Heart right ventricle (tissue), 16 donors: ENCODE results near the gene GYS2. TPM values are rescaled to one million over a fixed set of nuclear protein-coding genes. Genes with fewer than 3 reads are reported as not detected.
A peak's percentile ranks its signal among the peaks of the same experiment; 100 is the strongest.

Source experiments
- ATAC-seq, 8 donors: fragments of 200-7000 bp; cut with Tn5 transposase; one replicate each; pipeline ENCODE4 v1.9.1; 2020; ENCODE audit warnings: mild to moderate bottlenecking in 8 of 8, moderate library complexity in 8 of 8, moderate number of reproducible peaks in 1 of 8
- DNase-seq, 2 donors: peaks; one replicate each; pipeline ENCODE4 v3.0.0-alpha.2; 2020
- H3K27ac ChIP-seq, 10 donors: fragments of 200-600 bp; sonication (generic) in 2 of 10; one replicate each; pipeline versions ENCODE4 v1.5.0 to v1.8.0; 2020 to 2022; ENCODE audit warnings: mild to moderate bottlenecking in 3 of 10
- H3K27me3 ChIP-seq, 7 donors: fragments of 200-600 bp; one replicate each; pipeline ENCODE4 v1.8.0; 2021 to 2022; ENCODE audit warnings: mild to moderate bottlenecking in 2 of 7
- H3K36me3 ChIP-seq, 9 donors: fragments of 200-600 bp; sonication (generic) in 1 of 9; one replicate each; pipeline versions ENCODE4 v1.5.0 to v1.8.0; 2020 to 2022; ENCODE audit warnings: mild to moderate bottlenecking in 2 of 9
- H3K4me1 ChIP-seq, 9 donors: fragments of 200-600 bp; sonication (generic) in 1 of 9; one replicate each; pipeline versions ENCODE4 v1.5.0 to v1.8.0; 2020 to 2022; ENCODE audit warnings: mild to moderate bottlenecking in 4 of 9
- H3K4me3 ChIP-seq, 10 donors: fragments of 200-600 bp; sonication (generic) in 2 of 10; one replicate each; pipeline versions ENCODE4 v1.5.0 to v1.8.0; 2020 to 2022; ENCODE audit warnings: mild to moderate bottlenecking in 7 of 10, moderate library complexity in 2 of 10
- H3K9me3 ChIP-seq, 11 donors: fragments of 200-600 bp in 10 of 11; sonication (generic) in 2 of 11; one replicate each; pipeline versions ENCODE4 v1.5.0 to v1.8.0; 2013 to 2022; ENCODE audit warnings: mild to moderate bottlenecking in 2 of 11, control low read depth in 1 of 11, moderate library complexity in 1 of 11
- WGBS, 2 donors: extraction: QIAGEN DNeasy Blood & Tissue Kit; methylation state at CpG; one replicate each; pipeline ENCODE4 v1.1.7; 2013; ENCODE audit warnings: inconsistent platforms in 1 of 2; 5-methylcytosine and 5-hydroxymethylcytosine counted together
- intact Hi-C, 10 donors: fragments of 100-400 bp; cut with DNase I; formaldehyde crosslinking; loops; one replicate each; pipeline versions ENCODE4 v1.11.1 to v1.14.2; 2022
- polyA plus RNA-seq, 2 donors: library from polyadenylated mRNA; stranded (reverse); fragments of 200-250 nt; gene quantifications; one replicate each; pipeline ENCODE4 v1.2.3, GENCODE V29; 2013
- total RNA-seq, 10 donors: library from RNA; stranded (reverse); fragmentation: NEBNext Ultra II Directional in 3 of 10; extraction: Animal tissue kit (Norgen Biotek cat#: 25700) in 3 of 10; gene quantifications; one replicate each; pipeline versions ENCODE4 v1.2.1 to v1.2.4, GENCODE V29; 2021 to 2023
- TF ChIP-seq, protein P1 (sequence below), 9 donors: fragments of 200-600 bp; sonication (generic) in 2 of 9; IDR thresholded peaks; one replicate each; pipeline versions ENCODE4 v1.5.0 to v1.8.0; 2021 to 2022; ENCODE audit warnings: antibody characterized with exemption in 9 of 9, mild to moderate bottlenecking in 5 of 9, moderate library complexity in 1 of 9
- donor health status: Arrhythmogenic right ventricular cardiomyopathy.
- donor health status: ischemic (EF 13 %, LVEDD 7.1; RV severe dilation, severe dysfunction).
- donor health status: healthy with polysubstance abuse.
- donor health status: DM: no; HTN: yes; CAD: no.
- donor health status: DM: no; HTN: no; CAD: no.
- donor health status: ischemic (EF 25% LVEDD 6.9; RV normal size, moderate dysfunction).
- donor health status: ischemic (EF 25% LVEDD 5.7; RV mildly dilated, moderate dysfunction).
- donor health status: healthy.
- donor health status: DM: yes; HTN: yes; CAD: no.
- donor health status: Ischemic cardiomyopathy.
- donor health status: ischemic (EF 35%, LVEDD 5.7; RV mildly dilated, moderate dysfunction).
- donor health status: nonischemic (EF 11% LVEDD 7.7; RV severe dilation, severe dysfunction).
- donor health status: DM: yes; HTN: yes; CAD: no.
- donor health status: PGD.
- donor health status: ischemic (EF 29% LVEDD 5.4; RV normal size, mild dysfunction).
- donor health status: nonischemic (EF 23%, LVEDD 6.1; RV moderate dilation, normal function).

GYS2 gene
- total and polyA plus RNA-seq, 12 donors: 0.09 to 0.37 (median 0.15) TPM; not detected in 7

DNA sequence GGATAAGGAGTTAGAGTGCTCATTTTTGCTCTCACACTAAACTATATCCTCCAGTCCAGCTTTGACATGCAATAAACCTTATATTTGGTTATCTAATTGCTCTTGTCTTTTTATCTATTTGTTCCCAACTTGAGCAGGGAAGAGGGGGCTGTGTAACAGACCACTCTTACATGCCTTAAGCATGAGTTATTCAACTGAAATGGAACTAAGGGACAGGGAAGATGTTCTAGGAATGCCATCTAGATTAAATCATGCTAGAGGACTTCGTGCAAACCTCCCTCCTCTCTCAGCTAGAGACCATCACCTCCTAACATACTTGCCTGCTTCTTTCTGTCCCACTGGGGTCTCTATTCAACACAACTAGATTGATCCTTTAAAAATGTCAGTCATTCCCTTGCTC, 57.9 kb downstream of the GYS2 start:
- H3K27ac ChIP-seq: no peak overlapping the region
- intact Hi-C loops: no loop called here
- no peaks in the 10 kb centered on the region for H3K36me3 ChIP-seq
- DNase-seq (no peak), ATAC-seq (no peak)
- 0 to 17% methylated on average over 1 of the region's 1 CpG for WGBS, 2 donors
- no peaks in the 10 kb centered on the region for H3K9me3 ChIP-seq
- TF ChIP-seq, protein P1, sequence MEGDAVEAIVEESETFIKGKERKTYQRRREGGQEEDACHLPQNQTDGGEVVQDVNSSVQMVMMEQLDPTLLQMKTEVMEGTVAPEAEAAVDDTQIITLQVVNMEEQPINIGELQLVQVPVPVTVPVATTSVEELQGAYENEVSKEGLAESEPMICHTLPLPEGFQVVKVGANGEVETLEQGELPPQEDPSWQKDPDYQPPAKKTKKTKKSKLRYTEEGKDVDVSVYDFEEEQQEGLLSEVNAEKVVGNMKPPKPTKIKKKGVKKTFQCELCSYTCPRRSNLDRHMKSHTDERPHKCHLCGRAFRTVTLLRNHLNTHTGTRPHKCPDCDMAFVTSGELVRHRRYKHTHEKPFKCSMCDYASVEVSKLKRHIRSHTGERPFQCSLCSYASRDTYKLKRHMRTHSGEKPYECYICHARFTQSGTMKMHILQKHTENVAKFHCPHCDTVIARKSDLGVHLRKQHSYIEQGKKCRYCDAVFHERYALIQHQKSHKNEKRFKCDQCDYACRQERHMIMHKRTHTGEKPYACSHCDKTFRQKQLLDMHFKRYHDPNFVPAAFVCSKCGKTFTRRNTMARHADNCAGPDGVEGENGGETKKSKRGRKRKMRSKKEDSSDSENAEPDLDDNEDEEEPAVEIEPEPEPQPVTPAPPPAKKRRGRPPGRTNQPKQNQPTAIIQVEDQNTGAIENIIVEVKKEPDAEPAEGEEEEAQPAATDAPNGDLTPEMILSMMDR (IDR thresholded peaks at IDR 0.05): no peak
- no peak overlapping the region for H3K4me3 ChIP-seq
- H3K27me3 ChIP-seq: no peaks in the 10 kb centered on the region
- peaks cover 0 to 24% (median 7%) of the 10 kb centered on the region in 9 donors for H3K4me1 ChIP-seq

- intact Hi-C loops: no loop called here
- 88 to 91% methylated on average over 2 of the region's 2 CpGs for WGBS, 2 donors
- Histone ChIP-seq H3K36me3 (no peaks in the 10 kb centered on the region), H3K4me3 (no peak overlapping the region), H3K4me1 (peaks cover 0 to 21% (median 0%) of the 10 kb centered on the region in 9 donors), H3K27me3 (no peaks in the 10 kb centered on the region), H3K9me3 (no peaks in the 10 kb centered on the region), H3K27ac (no peak overlapping the region)
- TF ChIP-seq, protein P1 (IDR thresholded peaks at IDR 0.05): no peak
- ATAC-seq (no peak), DNase-seq (no peak)
Measured at GRCh38 chr12:21545557-21545956, 59.1 kb downstream of the GYS2 start.

- no peak overlapping the region for H3K27ac ChIP-seq
- no peaks in the 10 kb centered on the region for H3K27me3 ChIP-seq
- no peaks in the 10 kb centered on the region for H3K9me3 ChIP-seq
- DNase-seq (no peak), ATAC-seq (no peak)
- peaks cover 0 to 13% (median 0%) of the 10 kb centered on the region in 9 donors for H3K4me1 ChIP-seq
- no peaks in the 10 kb centered on the region for H3K36me3 ChIP-seq
- no peak overlapping the region for H3K4me3 ChIP-seq
- TF ChIP-seq, protein P1 (IDR thresholded peaks at IDR 0.05): no peak
- intact Hi-C loops: no loop called here
Measured at GRCh38 chr12:21543151-21543550, 61.5 kb downstream of the GYS2 start.

- Histone ChIP-seq H3K27ac (no peak overlapping the region), H3K4me1 (peaks cover 0 to 13% (median 0%) of the 10 kb centered on the region in 9 donors), H3K9me3 (no peaks in the 10 kb centered on the region), H3K36me3 (peaks cover 0 to 3% (median 0%) of the 10 kb centered on the region in 9 donors), H3K4me3 (no peak overlapping the region), H3K27me3 (no peaks in the 10 kb centered on the region)
- DNase-seq (no peak), ATAC-seq (peak in 3 of 8 donors; percentile 22 to 74 (median 48))
- WGBS, 2 donors: 44 to 48% methylated on average over 5 of the region's 5 CpGs
- TF ChIP-seq, protein P1 (IDR thresholded peaks at IDR 0.05): no peak
- intact Hi-C loops: no loop called here
Measured at GRCh38 chr12:21542403-21542802, 62.2 kb downstream of the GYS2 start.
